Stimulated activated CD8-positive, alpha-beta memory T cell treated with anti-CD3 and anti-CD28 coated beads, Interleukin-4, amount 100 ng/mL, for 1 hour (primary cell): Measurements from ENCODE around the gene SH3RF3.
"Not testable (repeated sequence)": the region's sequence is repeated elsewhere in the genome, so short reads cannot be mapped to it uniquely, and the experiment has no call there.

Experiments
- DNase-seq, 2 donors: peaks; one replicate each; pipeline ENCODE4 v3.0.0-alpha.2; 2020; ENCODE audit warnings: low read depth in 2 of 2, low spot score in 1 of 2

The SH3RF3 gene

GRCh38 chr2:109214651-109215371, 85.8 kb downstream of the SH3RF3 start:
- no peak for DNase-seq

GRCh38 chr2:109215866-109216265, 86.9 kb downstream of the SH3RF3 start:
- DNase-seq, result no peak

- DNase-seq, result no peak
These were observed 87.3 kb downstream of the SH3RF3 start for GRCh38 chr2:109216332-109216731.

GRCh38 chr2:109217362-109218086, 88.5 kb downstream of the SH3RF3 start:
- DNase-seq, result no peak

GRCh38 chr2:109218087-109218791, 89.2 kb downstream of the SH3RF3 start:
- DNase-seq, result no peak

- no peak for DNase-seq
These were observed 89.8 kb downstream of the SH3RF3 start for GRCh38 chr2:109218792-109219126.

GRCh38 chr2:109220860-109221259, 91.9 kb downstream of the SH3RF3 start:
- DNase-seq, result no peak

GRCh38 chr2:109221316-109221715, 92.3 kb downstream of the SH3RF3 start:
- not testable (repeated sequence) for DNase-seq

GRCh38 chr2:109222422-109222821, 93.4 kb downstream of the SH3RF3 start:
- no peak for DNase-seq

GRCh38 chr2:109222825-109223471, 93.9 kb downstream of the SH3RF3 start:
- DNase-seq, result no peak

- no peak for DNase-seq
These were observed 94.5 kb downstream of the SH3RF3 start for GRCh38 chr2:109223490-109223889.

- DNase-seq, result not testable (repeated sequence)
These were observed 95.3 kb downstream of the SH3RF3 start for GRCh38 chr2:109224341-109224740.

GRCh38 chr2:109225170-109225782, 96.3 kb downstream of the SH3RF3 start:
- no peak for DNase-seq

- no peak for DNase-seq
These were observed 97.1 kb downstream of the SH3RF3 start for GRCh38 chr2:109226128-109226527.

- DNase-seq, result no peak
These were observed 97.6 kb downstream of the SH3RF3 start for GRCh38 chr2:109226622-109227021.

GRCh38 chr2:109229094-109229675, 100.2 kb downstream of the SH3RF3 start:
- DNase-seq, result no peak

GRCh38 chr2:109230941-109231420, 102.0 kb downstream of the SH3RF3 start:
- DNase-seq, result no peak

GRCh38 chr2:109231428-109231827, 102.4 kb downstream of the SH3RF3 start:
- DNase-seq, result no peak

GRCh38 chr2:109231996-109232705, 103.1 kb downstream of the SH3RF3 start:
- no peak for DNase-seq

GRCh38 chr2:109232909-109233308, 103.9 kb downstream of the SH3RF3 start:
- DNase-seq, result no peak
